ENCODE measurements around the gene HDAC4. TPM values are rescaled to one million over a fixed set of nuclear protein-coding genes. Genes with fewer than 3 reads are reported as not detected.

The HDAC4 gene
- total and polyA plus RNA-seq, 9 of the 15 experiments (the other 6 are each of a cell fraction or from before 2014, with no cell fraction given): 0.11 to 20.2 (median 4.0) TPM

GRCh38 chr2:239267288-239267951, 133.4 kb downstream of the HDAC4 start (continued):
- TF ChIP-seq ELF1 (tag; IDR thresholded peaks at IDR 0.05) (peak; percentile 68), ZNF592 (IDR thresholded peaks at IDR 0.05) (peak; percentile 55), CCAR2 (IDR thresholded peaks at IDR 0.05; ENCODE audit: low read depth, low read length) (no peak), STAT5A (IDR thresholded peaks at IDR 0.05; ENCODE audit: borderline replicate concordance, low read length) (no peak), NFIC (IDR thresholded peaks at IDR 0.05) (no peak), ETV6 (IDR thresholded peaks at IDR 0.05; ENCODE audit: borderline replicate concordance in 1 of 2, low read depth in 2 of 2, low read length in 1 of 2) (peak; percentile 41 to 70; a peak in 2 of 4 replicates), ETV6 (CRISPR knock-in tag; IDR thresholded peaks at IDR 0.05; ENCODE audit: borderline replicate concordance) (no peak), XRCC5 (IDR thresholded peaks at IDR 0.05; ENCODE audit: low read depth, low read length) (no peak), FOXA3 (CRISPR knock-in tag; conservative IDR thresholded peaks at IDR 0.05 in 1 of 2, IDR thresholded peaks at IDR 0.05 in 1 of 2) (peak in 1 of 2 experiments; percentile 71; a peak in 1 of 4 replicates), RREB1 (CRISPR knock-in tag; IDR thresholded peaks at IDR 0.05) (no peak), BDP1 (IDR thresholded peaks at IDR 0.05; ENCODE audit: insufficient read depth, insufficient read length) (no peak), FOXJ3 (CRISPR knock-in tag; IDR thresholded peaks at IDR 0.05) (no peak), BHLHE40 (IDR thresholded peaks at IDR 0.05; ENCODE audit: low read length) (0 out of 2 replicates have a peak, but pooled peaks have one; percentile 17), SPI1 (IDR thresholded peaks at IDR 0.05; ENCODE audit: borderline replicate concordance, low read depth, low read length) (peak; percentile 65), GABPB1 (CRISPR knock-in tag; IDR thresholded peaks at IDR 0.05) (0 out of 2 replicates have a peak, but pooled peaks have one; percentile 21), SMAD1 (IDR thresholded peaks at IDR 0.05; ENCODE audit: low read depth, low read length, partially characterized antibody) (no peak), TAF1 (IDR thresholded peaks at IDR 0.05; ENCODE audit: control insufficient read depth, extremely low read depth, insufficient read depth, low read length, severe bottlenecking) (peak; percentile 31), ZFP36 (IDR thresholded peaks at IDR 0.05; ENCODE audit: low read depth, low read length, partially characterized antibody) (peak; percentile 61), HNRNPH1 (optimal IDR thresholded peaks at IDR 0.05; ENCODE audit: low read depth, low read length) (no peak)
